AG04450 (cell line): ENCODE results near the gene SPINK4. TPM values are rescaled to one million over a fixed set of nuclear protein-coding genes. Genes with fewer than 3 reads are reported as not detected.

Source experiments
- CTCF ChIA-PET: fragments of 300-600, 350-600 bp; formaldehyde crosslinking; extraction: SDS; loops from one replicate; lab custom pipeline; 2022; ENCODE audit warnings: antibody characterized with exemption, inconsistent platforms; lab: Charles Lee
- POLR2A ChIA-PET: fragments of 350-600 bp; formaldehyde crosslinking; extraction: SDS; loops from one replicate; lab custom pipeline; 2021; ENCODE audit warnings: antibody characterized with exemption, inconsistent platforms; lab: Yijun Ruan, JAX
- DNase-seq: peaks from one replicate; pipeline ENCODE4 v3.0.0-alpha.2; 2011; ENCODE audit warnings: low read depth, low spot score
- H3K27ac ChIP-seq: one replicate; pipeline ENCODE4 v1.5.1; 2012; ENCODE audit warnings: low read depth, low read length, control low read depth
- H3K27me3 ChIP-seq: one replicate; pipeline ENCODE4 v1.6.0; 2012; ENCODE audit warnings: low read length; ENCODE audit not compliant: control insufficient read depth, insufficient read depth
- H3K4me3 ChIP-seq: 2 replicates; pipeline ENCODE4 v1.5.1; 2011; ENCODE audit warnings: mild to moderate bottlenecking, low read depth, low read length, control low read depth
- H3K9me3 ChIP-seq: 2 replicates; pipeline ENCODE4 v1.5.1; 2012; ENCODE audit warnings: low read length; ENCODE audit not compliant: control insufficient read depth, insufficient read depth
- CTCF ChIP-seq: IDR thresholded peaks from 2 replicates; pipeline ENCODE4 v1.5.1; 2011; ENCODE audit warnings: low read depth, low read length, control low read depth, inconsistent platforms
- polyA plus RNA-seq: library from polyadenylated mRNA; depleted of rRNA; stranded (reverse); fragments of >200 nt; gene quantifications from 2 replicates; pipeline ENCODE4 v1.2.3, GENCODE V29; 2011

Gene SPINK4
- polyA plus RNA-seq, 1 experiment: not detected

GRCh38 chr9:33248606-33249005 is 8.6 kb downstream of the SPINK4 start:
- Histone ChIP-seq H3K27me3 (no peaks in the 10 kb centered on the region), H3K27ac (no peak overlapping the region), H3K9me3 (no peaks in the 10 kb centered on the region), H3K4me3 (no peak overlapping the region)
- ChIA-PET CTCF (no interaction called here), POLR2A (interaction anchor here (1.1 kb wide), 1 partner anchor 13 kb away, joined by 3 read pairs; no protein-coding TSS in a partner anchor)
- no peak for DNase-seq
- no peak for TF ChIP-seq CTCF

- CTCF ChIA-PET: no interaction called here
- POLR2A ChIA-PET: interaction anchor here (1.1 kb wide), 1 partner anchor 13 kb away, joined by 3 read pairs; no protein-coding TSS in a partner anchor
- Histone ChIP-seq H3K27ac (no peak overlapping the region), H3K27me3 (no peaks in the 10 kb centered on the region), H3K4me3 (no peak overlapping the region), H3K9me3 (no peaks in the 10 kb centered on the region)
- TF ChIP-seq CTCF: no peak
- DNase-seq: no peak
Observed at GRCh38 chr9:33249087-33249658, 9.2 kb downstream of the SPINK4 start.

GRCh38 chr9:33249983-33250382 is 10.0 kb downstream of the SPINK4 start:
- ChIA-PET CTCF (no interaction called here), POLR2A (no interaction called here)
- no peaks in the 10 kb centered on the region for H3K9me3 ChIP-seq
- DNase-seq: no peak
- no peak overlapping the region for H3K4me3 ChIP-seq
- H3K27me3 ChIP-seq: no peaks in the 10 kb centered on the region
- no peak for TF ChIP-seq CTCF
- peak overlapping the region; percentile 61 for H3K27ac ChIP-seq

- POLR2A ChIA-PET: no interaction called here
Observed at GRCh38 chr9:33250458-33250995, 10.6 kb downstream of the SPINK4 start.

More at GRCh38 chr9:33250458-33250995, 10.6 kb downstream of the SPINK4 start:
- peak overlapping the region; percentile 61 for H3K27ac ChIP-seq
- no peaks in the 10 kb centered on the region for H3K27me3 ChIP-seq
- no peak for DNase-seq
- CTCF ChIA-PET: no interaction called here
- no peak overlapping the region for H3K4me3 ChIP-seq
- no peak for TF ChIP-seq CTCF
- H3K9me3 ChIP-seq: no peaks in the 10 kb centered on the region
